G401.6 (cell line): Measurements from ENCODE around the gene TCN1.

ENCODE experiments used
- FAIRE-seq: peaks from 2 replicates; lab custom pipeline; 2012; peaks lifted over from hg19 to GRCh38; lab: Jason Lieb, UNC

Gene TCN1

DNA sequence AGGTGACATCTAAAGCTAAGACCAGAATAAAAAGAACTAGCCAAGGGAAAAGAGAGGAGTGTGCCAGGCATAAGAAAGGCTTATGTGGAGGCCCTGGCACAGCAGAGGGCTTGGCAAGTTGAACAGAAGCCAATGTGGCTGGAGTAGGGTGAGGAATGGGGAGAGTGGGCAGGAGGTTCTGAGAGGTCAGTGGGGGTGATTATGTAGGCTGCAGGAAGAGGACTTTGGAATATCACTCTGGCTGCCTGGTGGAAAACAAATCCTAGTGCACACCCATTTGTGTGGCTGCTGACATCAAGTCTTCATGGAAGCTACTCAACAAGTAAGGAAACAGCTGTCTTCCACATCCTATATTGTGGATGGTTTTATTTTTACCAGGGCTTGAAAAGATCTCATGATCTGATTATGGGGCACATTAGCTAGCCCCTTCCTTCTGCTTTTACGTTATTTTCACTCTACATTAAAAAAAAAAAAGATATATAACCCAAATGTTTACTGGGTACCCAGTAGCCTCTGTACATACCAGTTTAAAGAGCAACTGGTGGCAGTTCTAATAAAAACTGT lies 59.2 kb downstream of the TCN1 start:
- no peak for FAIRE-seq

DNA sequence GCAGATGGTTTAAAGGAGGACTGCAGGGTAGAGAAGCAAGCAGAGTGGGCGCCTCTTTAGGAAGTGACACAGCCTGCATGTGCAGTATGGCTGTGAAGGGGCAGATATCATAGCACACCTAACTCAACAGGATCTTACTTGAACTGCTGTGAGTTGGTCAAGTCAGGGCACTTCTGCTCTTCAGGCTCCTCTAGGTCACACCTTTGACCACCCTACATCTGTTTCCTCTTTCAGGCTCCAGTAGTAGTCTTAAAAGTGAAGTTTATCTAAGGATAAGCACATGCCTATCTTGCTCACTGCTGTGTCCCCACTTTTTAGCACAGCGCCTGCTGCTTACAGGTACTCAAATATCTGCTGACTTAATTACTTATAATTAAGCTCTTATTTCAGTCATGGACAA lies 62.2 kb downstream of the TCN1 start:
- FAIRE-seq, result no peak
